Stimulated activated CD8-positive, alpha-beta memory T cell treated with anti-CD3 and anti-CD28 coated beads, Interleukin-2, amount 100 ng/mL, for 48 hours (primary cell): ENCODE measurements around the gene AARS2.
"Not testable (repeated sequence)": the region's sequence is repeated elsewhere in the genome, so short reads cannot be mapped to it uniquely, and the experiment has no call there.

Source experiments
- DNase-seq, 2 donors: peaks; one replicate each; pipeline ENCODE4 v3.0.0-alpha.2; 2020; ENCODE audit warnings: low read depth in 2 of 2

Gene AARS2

DNA sequence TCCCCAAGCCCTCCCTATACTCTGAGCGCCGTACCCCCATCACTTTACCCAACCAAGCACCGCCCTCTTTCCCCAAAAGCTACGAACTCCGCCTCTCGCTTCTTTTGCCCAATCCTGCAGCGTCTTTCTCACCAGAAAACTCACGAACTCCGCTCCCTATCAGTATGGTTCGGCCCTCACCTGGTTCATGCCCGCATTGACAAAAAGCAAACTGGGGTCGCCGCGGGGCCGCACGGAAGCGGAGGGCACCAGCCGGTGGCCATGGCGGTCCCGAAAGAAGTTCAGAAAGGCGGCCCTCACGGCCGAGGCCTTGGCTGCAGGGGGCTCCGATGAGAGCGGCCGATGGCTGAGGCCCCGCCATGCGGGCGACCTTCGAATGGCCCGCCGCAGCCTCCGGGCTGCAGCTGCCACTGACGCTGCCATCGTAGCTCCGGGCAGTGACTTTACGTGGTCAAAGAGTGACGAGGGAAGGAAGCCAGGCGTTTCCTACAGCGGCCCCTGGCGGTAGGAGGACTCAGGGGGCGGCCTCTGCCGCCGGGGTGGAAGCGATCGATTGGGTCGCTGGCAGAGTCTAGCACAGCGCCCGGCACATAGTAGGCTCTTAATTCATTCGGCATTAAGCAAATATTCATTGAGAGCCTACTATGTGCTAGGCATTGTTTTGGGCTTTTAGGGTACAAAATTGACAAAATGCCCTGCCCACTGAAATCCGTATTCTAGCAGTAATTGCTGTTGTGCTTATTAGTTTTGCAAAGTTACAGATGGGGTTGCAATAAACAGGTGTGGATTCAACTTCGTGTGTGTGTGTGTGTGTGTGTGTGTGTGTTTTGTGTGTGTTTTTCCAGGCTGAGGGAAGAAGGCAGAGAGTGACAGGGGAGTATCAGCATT is at the start of gene AARS2:
TSS of gene AARS2 (minus strand) at position 447 of the 888 bp plus-strand sequence. CDS start at position 423, 24 bp downstream.
- DNase-seq = peak; percentile 91 to 93

DNA sequence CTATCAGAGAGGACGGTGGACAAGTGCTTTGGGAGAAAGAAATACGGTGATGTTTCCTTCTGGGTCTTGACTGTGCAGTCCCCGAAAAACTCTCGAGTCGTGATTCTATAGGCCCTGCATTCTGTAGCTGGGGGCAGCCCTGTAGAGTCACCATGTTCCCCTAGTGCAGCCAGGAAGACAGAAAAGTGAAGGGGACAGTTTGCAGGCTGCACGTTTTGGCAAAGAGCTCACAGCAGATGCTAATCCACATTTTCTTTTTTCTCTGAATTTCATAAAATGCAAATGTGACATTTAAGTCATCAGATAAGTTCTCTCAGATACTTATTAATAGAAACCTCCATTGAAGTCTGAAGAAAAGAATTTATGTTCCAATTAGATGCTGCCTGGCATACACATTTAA is 48.8 kb upstream of the AARS2 start:
- DNase-seq = no peak

DNA sequence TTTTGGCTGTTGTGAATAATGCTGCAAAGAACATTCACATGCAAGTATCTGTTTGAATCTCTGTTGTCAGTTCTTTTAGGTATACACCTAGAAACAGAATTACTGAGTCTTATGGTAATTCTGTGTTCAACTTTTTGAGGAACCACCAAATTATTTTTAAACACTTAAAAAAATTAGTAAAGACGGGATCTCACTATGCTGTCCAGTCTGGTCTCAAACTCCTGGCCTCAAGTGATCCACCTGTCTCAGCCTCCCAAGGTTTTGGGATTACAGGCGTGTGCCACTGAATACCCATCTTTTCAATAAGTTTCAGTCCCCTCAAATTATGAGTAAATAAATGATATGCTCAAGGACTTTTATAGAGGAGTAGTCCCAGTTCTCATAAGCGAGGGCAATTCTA is 46.8 kb upstream of the AARS2 start:
- no peak for DNase-seq

- DNase-seq = no peak
These were observed 43.3 kb upstream of the AARS2 start for GRCh38 chr6:44356487-44356886.

GRCh38 chr6:44355640-44356039 is 42.5 kb upstream of the AARS2 start:
- no peak for DNase-seq

DNA sequence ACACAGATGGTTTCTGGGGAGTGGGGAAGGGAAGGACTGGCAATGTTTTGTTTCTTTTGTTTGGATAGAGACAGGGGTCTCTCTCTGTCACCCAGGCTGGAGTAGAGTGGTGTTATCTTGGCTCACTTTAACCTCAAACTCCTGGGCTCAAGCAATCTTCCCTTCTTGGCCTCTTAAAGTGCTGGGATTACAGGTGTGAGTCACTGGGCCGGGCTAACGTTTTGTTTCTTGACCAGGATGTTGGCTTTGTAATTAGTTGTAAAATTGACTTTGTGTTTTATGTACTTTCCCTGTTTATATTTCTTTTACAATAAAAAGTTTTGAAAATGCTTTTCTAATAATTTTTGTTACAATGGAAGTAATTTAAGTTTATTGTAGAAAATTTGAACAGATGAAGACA is 40.2 kb upstream of the AARS2 start:
- DNase-seq = no peak

DNA sequence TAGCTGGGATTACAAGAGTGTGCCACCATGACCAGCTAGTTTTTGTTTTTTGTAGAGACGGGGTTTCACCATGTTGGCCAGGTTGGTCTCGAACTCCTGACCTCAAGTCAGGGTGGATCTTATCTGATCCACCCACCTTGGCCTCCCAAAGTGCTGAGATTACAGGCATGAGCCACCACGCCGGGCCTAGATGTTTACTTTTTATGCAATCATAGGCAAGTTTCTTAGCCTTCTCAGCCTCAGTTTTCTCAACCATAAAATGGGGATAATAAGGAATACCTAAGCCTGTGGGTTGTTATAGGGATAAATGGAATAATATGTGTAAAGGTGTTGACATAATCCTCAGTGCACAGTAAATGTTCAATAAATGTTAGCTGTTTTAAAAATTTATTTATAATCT is 39.1 kb upstream of the AARS2 start:
- no peak for DNase-seq

DNA sequence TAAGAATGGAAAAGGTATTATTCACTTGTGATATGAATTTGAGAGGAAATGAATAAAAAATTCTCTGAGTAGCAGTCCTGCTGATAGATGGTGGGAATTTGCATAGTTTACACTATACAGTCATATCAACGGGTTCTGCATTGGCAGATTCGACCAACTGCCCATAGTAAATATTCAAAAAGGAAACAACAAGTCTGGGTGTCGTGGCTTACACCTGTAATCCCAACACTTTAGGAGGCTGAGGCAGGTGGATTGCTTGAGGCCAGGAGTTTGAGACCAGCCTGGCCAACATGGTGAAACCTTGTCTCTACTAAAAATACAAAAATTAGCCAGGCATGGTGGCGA is 37.5 kb upstream of the AARS2 start:
- not testable (repeated sequence) for DNase-seq

GRCh38 chr6:44349904-44350649 is 36.9 kb upstream of the AARS2 start:
- DNase-seq = no peak

GRCh38 chr6:44346818-44347217 is 33.7 kb upstream of the AARS2 start:
- DNase-seq = not testable (repeated sequence)

DNA sequence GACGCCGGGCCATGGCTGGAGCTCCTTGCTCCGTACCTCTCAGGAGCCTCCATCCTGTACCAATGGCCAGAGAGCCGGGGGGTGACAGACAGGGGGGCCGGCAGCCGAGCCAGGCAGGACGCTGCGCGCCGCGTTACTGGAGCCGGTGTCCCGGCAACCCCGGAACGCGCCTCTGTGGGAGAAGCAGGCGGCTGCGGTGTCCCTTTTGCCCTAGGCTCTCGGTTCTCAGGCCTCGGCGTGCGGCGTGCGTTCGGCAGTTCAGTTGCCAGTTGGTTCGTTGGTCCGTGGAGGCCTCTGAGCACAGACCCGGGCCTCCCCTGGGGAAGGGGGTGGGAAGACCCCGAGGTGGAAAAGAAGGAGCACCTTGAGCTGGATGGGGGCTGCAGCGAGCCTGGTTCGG is 29.3 kb upstream of the AARS2 start, which contains the start of gene SPATS1:
TSS of gene SPATS1 (plus strand) at position 162 of the 400 bp plus-strand sequence. CDS start 446 bp downstream, outside the sequence.
- DNase-seq = no peak

- DNase-seq = no peak
These were observed 28.9 kb upstream of the AARS2 start for GRCh38 chr6:44342052-44342451.

DNA sequence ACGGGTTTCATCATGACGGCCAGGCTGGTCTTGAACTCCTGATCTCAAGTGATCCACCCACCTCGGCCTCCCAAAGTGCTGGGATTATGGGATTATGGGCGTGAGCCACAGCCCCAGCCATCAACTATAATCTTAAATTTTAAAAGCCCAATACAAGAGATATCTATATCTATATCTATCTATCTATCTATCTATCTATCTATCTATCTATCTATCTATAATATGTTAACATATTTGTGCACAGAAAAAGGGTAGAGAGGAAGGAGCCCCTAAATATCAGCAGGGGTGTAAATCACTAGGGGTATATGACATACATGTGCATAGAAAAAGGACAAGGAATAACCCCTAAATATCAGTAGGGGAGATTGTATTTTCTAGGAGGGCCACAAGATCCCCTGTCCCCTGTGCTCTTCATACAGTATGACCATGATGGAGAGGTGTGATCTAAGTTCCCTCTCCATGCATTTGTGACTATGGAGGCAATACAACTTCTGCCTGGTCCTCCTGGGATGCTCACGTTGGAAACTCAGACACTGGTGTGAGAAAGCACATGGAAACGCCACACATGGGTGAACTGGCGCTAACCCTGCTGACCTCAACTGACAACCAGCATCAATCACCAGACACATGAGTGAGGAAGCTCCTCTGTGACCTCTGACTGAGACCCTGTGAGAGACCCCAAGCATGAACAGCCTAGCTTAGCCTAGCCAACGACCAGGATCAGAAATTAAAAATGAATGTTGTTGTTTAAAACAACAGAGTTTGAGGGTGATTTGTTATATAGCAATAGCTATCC is 28.1 kb upstream of the AARS2 start:
- DNase-seq = no peak

GRCh38 chr6:44339763-44340625 is 26.8 kb upstream of the AARS2 start:
- no peak for DNase-seq

- DNase-seq = no peak
These were observed 26.2 kb upstream of the AARS2 start for GRCh38 chr6:44339301-44339700.

GRCh38 chr6:44338228-44339122 is 25.3 kb upstream of the AARS2 start:
- DNase-seq = peak; percentile 36 to 51

DNA sequence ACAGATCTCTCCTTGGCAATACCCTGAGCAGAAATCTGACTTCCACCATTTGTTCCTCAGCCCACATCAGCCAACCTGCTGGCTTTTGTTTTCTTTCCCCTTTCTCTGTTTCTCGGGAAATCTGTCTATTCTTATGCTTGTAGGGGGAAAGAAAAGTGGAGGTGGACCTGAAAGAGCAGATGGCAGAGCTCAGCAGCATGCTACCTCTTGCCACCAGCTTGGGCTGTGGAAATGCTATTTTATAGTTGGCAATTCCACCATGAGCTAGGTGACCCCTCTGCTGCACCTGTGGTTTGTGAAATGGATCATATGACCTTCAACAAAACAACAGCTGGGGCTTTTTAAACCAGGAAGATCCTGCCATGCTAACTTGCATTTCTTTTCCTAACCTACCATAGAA is 22.5 kb upstream of the AARS2 start:
- DNase-seq = no peak

- DNase-seq = no peak
These were observed 20.8 kb upstream of the AARS2 start for GRCh38 chr6:44333942-44334341.

- no peak for DNase-seq
These were observed 20.2 kb upstream of the AARS2 start for GRCh38 chr6:44333273-44333919.

GRCh38 chr6:44332585-44332984 is 19.4 kb upstream of the AARS2 start:
- no peak for DNase-seq
